HG02981 (cell line): Measurements from ENCODE around the gene TENM4.

Experiments
- ATAC-seq: cut with Tn5 transposase; IDR thresholded peaks from one replicate; pipeline ENCODE4 v1.9.1; 2021; ENCODE audit warnings: mild to moderate bottlenecking, moderate library complexity; ENCODE audit not compliant: unreplicated experiment

TENM4 gene

GRCh38 chr11:78773492-78773891, 667.3 kb downstream of the TENM4 start:
- no peak for ATAC-seq

GRCh38 chr11:78773077-78773476, 667.8 kb downstream of the TENM4 start:
- ATAC-seq, result no peak

- ATAC-seq, result no peak
Observed at GRCh38 chr11:78772186-78772585, 668.6 kb downstream of the TENM4 start.

GRCh38 chr11:78770931-78771330, 669.9 kb downstream of the TENM4 start:
- no peak for ATAC-seq

GRCh38 chr11:78768971-78769370, 671.9 kb downstream of the TENM4 start:
- no peak for ATAC-seq

- no peak for ATAC-seq
Observed at GRCh38 chr11:78768345-78768744, 672.5 kb downstream of the TENM4 start.

- no peak for ATAC-seq
Observed at GRCh38 chr11:78767027-78767932, 673.5 kb downstream of the TENM4 start.

- ATAC-seq, result no peak
Observed at GRCh38 chr11:78764946-78765345, 675.9 kb downstream of the TENM4 start.

- ATAC-seq, result no peak
Observed at GRCh38 chr11:78763664-78764063, 677.2 kb downstream of the TENM4 start.

- no peak for ATAC-seq
Observed at GRCh38 chr11:78762105-78762504, 678.7 kb downstream of the TENM4 start.

- no peak for ATAC-seq
Observed at GRCh38 chr11:78759071-78759470, 681.8 kb downstream of the TENM4 start.

- ATAC-seq, result no peak
Observed at GRCh38 chr11:78753297-78753696, 687.5 kb downstream of the TENM4 start.

- ATAC-seq, result no peak
Observed at GRCh38 chr11:78752494-78752893, 688.3 kb downstream of the TENM4 start.

- no peak for ATAC-seq
Observed at GRCh38 chr11:78748918-78749690, 691.7 kb downstream of the TENM4 start.

GRCh38 chr11:78744949-78745348, 695.9 kb downstream of the TENM4 start:
- no peak for ATAC-seq

- ATAC-seq, result no peak
Observed at GRCh38 chr11:78744202-78744601, 696.6 kb downstream of the TENM4 start.

- ATAC-seq, result no peak
Observed at GRCh38 chr11:78742430-78742829, 698.4 kb downstream of the TENM4 start.

- ATAC-seq, result no peak
Observed at GRCh38 chr11:78741741-78742140, 699.1 kb downstream of the TENM4 start.

GRCh38 chr11:78740199-78741071, 700.4 kb downstream of the TENM4 start:
- no peak for ATAC-seq

- no peak for ATAC-seq
Observed at GRCh38 chr11:78737891-78738290, 702.9 kb downstream of the TENM4 start.

GRCh38 chr11:78737301-78737700, 703.5 kb downstream of the TENM4 start:
- no peak for ATAC-seq
